GM19463 (cell line): ENCODE data around the gene DUSP2.

Experiments used
- ATAC-seq: cut with Tn5 transposase; IDR thresholded peaks from one replicate; pipeline ENCODE4 v1.9.1; 2021; ENCODE audit warnings: mild to moderate bottlenecking, moderate library complexity; ENCODE audit not compliant: unreplicated experiment

The DUSP2 gene

GRCh38 chr2:96115631-96116423 lies 29.4 kb downstream of the DUSP2 start:
- ATAC-seq, result no peak

- ATAC-seq, result no peak
Measured at GRCh38 chr2:96114903-96115581, 30.2 kb downstream of the DUSP2 start.

- no peak for ATAC-seq
Measured at GRCh38 chr2:96114546-96114902, 30.7 kb downstream of the DUSP2 start.

GRCh38 chr2:96113951-96114350 lies 31.3 kb downstream of the DUSP2 start:
- ATAC-seq, result no peak

GRCh38 chr2:96113367-96113677 lies 31.9 kb downstream of the DUSP2 start:
- no peak for ATAC-seq

GRCh38 chr2:96112501-96113366 lies 32.5 kb downstream of the DUSP2 start:
- no peak for ATAC-seq

- ATAC-seq, result no peak
Measured at GRCh38 chr2:96111823-96112500, 33.3 kb downstream of the DUSP2 start.

- no peak for ATAC-seq
Measured at GRCh38 chr2:96111257-96111640, 34.0 kb downstream of the DUSP2 start.

GRCh38 chr2:96110621-96111256 lies 34.5 kb downstream of the DUSP2 start:
- ATAC-seq, result no peak

GRCh38 chr2:96109931-96110511 lies 35.2 kb downstream of the DUSP2 start:
- ATAC-seq, result no peak

GRCh38 chr2:96109361-96109680 lies 35.9 kb downstream of the DUSP2 start:
- no peak for ATAC-seq

- ATAC-seq, result no peak
Measured at GRCh38 chr2:96108541-96109360, 36.5 kb downstream of the DUSP2 start.

- ATAC-seq, result no peak
Measured at GRCh38 chr2:96108151-96108540, 37.1 kb downstream of the DUSP2 start.

GRCh38 chr2:96107708-96108065 lies 37.6 kb downstream of the DUSP2 start:
- ATAC-seq, result no peak

- no peak for ATAC-seq
Measured at GRCh38 chr2:96106991-96107707, 38.1 kb downstream of the DUSP2 start.

GRCh38 chr2:96105994-96106715 lies 39.1 kb downstream of the DUSP2 start:
- ATAC-seq, result no peak

- no peak for ATAC-seq
Measured at GRCh38 chr2:96105152-96105915, 39.9 kb downstream of the DUSP2 start.

- ATAC-seq, result no peak
Measured at GRCh38 chr2:96104487-96104861, 40.8 kb downstream of the DUSP2 start.
